Natural killer cell (primary cell): ENCODE results near the gene ACAA2. TPM values are rescaled to one million over a fixed set of nuclear protein-coding genes. Genes with fewer than 3 reads are reported as not detected.

Experiments used
- ATAC-seq, 3 donors: fragments of 150-1000 bp in 2 of 3; fragments of 200-7000 bp in 1 of 3; cut with Tn5 transposase; 1 replicate in 1 of 3; 2 replicates in 2 of 3; pipeline ENCODE4 v1.10.0; 2021; ENCODE audit warnings: mild to moderate bottlenecking in 2 of 3, moderate library complexity in 2 of 3
- DNase-seq, 2 donors: peaks; one replicate each; pipeline versions ENCODE4 v3.0.0 to v3.0.0-alpha.2; 2013 to 2021; ENCODE audit warnings: mixed read lengths in 1 of 2
- H3K27ac ChIP-seq: one replicate; pipeline ENCODE4 v1.5.1; 2013; ENCODE audit warnings: mild to moderate bottlenecking, low read length
- H3K27me3 ChIP-seq: one replicate; pipeline ENCODE4 v1.6.1; 2013; ENCODE audit warnings: low read length; ENCODE audit not compliant: control insufficient read depth, insufficient read depth
- H3K36me3 ChIP-seq: one replicate; pipeline ENCODE4 v1.6.1; 2013; ENCODE audit warnings: low read length; ENCODE audit not compliant: control insufficient read depth, insufficient read depth
- H3K4me1 ChIP-seq: one replicate; pipeline ENCODE4 v1.6.1; 2013; ENCODE audit warnings: low read length; ENCODE audit not compliant: control insufficient read depth, insufficient read depth
- H3K4me3 ChIP-seq: one replicate; pipeline ENCODE4 v1.5.1; 2013; ENCODE audit warnings: low read length
- H3K9me3 ChIP-seq: one replicate; pipeline ENCODE4 v1.6.1; 2013; ENCODE audit warnings: low read length; ENCODE audit not compliant: control insufficient read depth, insufficient read depth
- H3K27ac Mint-ChIP-seq, 2 donors: one replicate each; pipeline ENCODE4 v1.8.0; 2022; ENCODE audit warnings: mild to moderate bottlenecking in 2 of 2, mixed read lengths in 2 of 2, moderate library complexity in 1 of 2
- H3K27me3 Mint-ChIP-seq, 2 donors: one replicate each; pipeline ENCODE4 v1.8.0; 2022; ENCODE audit warnings: low read depth in 2 of 2, mixed read lengths in 2 of 2
- H3K36me3 Mint-ChIP-seq: one replicate; pipeline ENCODE4 v1.8.0; 2022; ENCODE audit warnings: mixed read lengths
- H3K4me1 Mint-ChIP-seq, 2 donors: one replicate each; pipeline ENCODE4 v1.8.0; 2022; ENCODE audit warnings: mixed read lengths in 2 of 2
- H3K4me3 Mint-ChIP-seq: one replicate; pipeline ENCODE4 v1.8.0; 2022; ENCODE audit warnings: mild to moderate bottlenecking, moderate library complexity, mixed read lengths
- H3K9me3 Mint-ChIP-seq, 2 donors: one replicate each; pipeline ENCODE4 v1.8.0; 2022; ENCODE audit warnings: mixed read lengths in 2 of 2
- WGBS: methylation state at CpG from one replicate; pipeline ENCODE4 v1.1.7; 2013; ENCODE audit warnings: missing lambda C conversion rate; ENCODE audit not compliant: insufficient coverage; 5-methylcytosine and 5-hydroxymethylcytosine counted together
- intact Hi-C: fragments of 100-400 bp; cut with micrococcal nuclease; formaldehyde crosslinking; loops from one replicate; pipeline ENCODE4 v1.14.2; 2022
- total RNA-seq, 4 donors: library from RNA; stranded (reverse); fragments of 120-200 nt in 1 of 4; gene quantifications; one replicate each; pipeline versions ENCODE4 v1.2.3 to v1.2.4, GENCODE V29; 2013 to 2022
- TF ChIP-seq, protein P1 (sequence below): fragments of 200-600 bp; IDR thresholded peaks from one replicate; pipeline ENCODE4 v1.8.0; 2022; ENCODE audit warnings: antibody characterized with exemption

The ACAA2 gene
- total RNA-seq, 3 donors from 2014 or later (not counting 1 experiment from before 2014, with no cell fraction given) = 47.0 to 71.7 (median 59.2) TPM

DNA sequence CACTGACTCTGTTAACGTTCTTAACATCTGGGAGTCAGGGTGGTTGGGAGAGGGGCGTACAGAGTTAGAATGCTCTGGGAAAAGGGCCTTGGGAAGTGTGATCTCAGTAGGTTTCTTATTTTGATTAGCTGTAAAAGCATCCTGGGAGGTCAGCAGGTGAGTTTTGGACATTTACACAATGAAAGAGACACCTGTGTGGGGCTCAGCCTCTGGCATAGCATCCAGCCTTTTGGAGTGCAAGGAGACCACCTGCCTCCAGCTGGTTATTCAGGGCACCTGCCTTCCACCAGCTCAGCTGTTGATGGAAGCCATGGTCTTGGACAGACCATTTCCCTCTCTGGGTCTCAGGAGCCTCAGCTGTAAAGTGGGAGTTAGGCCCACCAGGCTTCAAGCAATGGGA is 49.7 kb downstream of the ACAA2 start:
- DNase-seq = no peak
- Mint-ChIP-seq H3K9me3 (no peaks in the 10 kb centered on the region), H3K27ac (no peak overlapping the region), H3K4me1 (no peaks in the 10 kb centered on the region), H3K36me3 (no peaks in the 10 kb centered on the region), H3K27me3 (no peaks in the 10 kb centered on the region), H3K4me3 (no peak overlapping the region)
- intact Hi-C loops = no loop called here
- H3K9me3 ChIP-seq = no peaks in the 10 kb centered on the region
- no peaks in the 10 kb centered on the region for H3K4me1 ChIP-seq
- no peaks in the 10 kb centered on the region for H3K36me3 ChIP-seq
- H3K27ac ChIP-seq = no peak overlapping the region
- no peaks in the 10 kb centered on the region for H3K27me3 ChIP-seq
- WGBS = 96% methylated on average over 2 of the region's 2 CpGs
- H3K4me3 ChIP-seq = no peak overlapping the region
- TF ChIP-seq, protein P1, sequence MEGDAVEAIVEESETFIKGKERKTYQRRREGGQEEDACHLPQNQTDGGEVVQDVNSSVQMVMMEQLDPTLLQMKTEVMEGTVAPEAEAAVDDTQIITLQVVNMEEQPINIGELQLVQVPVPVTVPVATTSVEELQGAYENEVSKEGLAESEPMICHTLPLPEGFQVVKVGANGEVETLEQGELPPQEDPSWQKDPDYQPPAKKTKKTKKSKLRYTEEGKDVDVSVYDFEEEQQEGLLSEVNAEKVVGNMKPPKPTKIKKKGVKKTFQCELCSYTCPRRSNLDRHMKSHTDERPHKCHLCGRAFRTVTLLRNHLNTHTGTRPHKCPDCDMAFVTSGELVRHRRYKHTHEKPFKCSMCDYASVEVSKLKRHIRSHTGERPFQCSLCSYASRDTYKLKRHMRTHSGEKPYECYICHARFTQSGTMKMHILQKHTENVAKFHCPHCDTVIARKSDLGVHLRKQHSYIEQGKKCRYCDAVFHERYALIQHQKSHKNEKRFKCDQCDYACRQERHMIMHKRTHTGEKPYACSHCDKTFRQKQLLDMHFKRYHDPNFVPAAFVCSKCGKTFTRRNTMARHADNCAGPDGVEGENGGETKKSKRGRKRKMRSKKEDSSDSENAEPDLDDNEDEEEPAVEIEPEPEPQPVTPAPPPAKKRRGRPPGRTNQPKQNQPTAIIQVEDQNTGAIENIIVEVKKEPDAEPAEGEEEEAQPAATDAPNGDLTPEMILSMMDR = no peak
- ATAC-seq = no peak

DNA sequence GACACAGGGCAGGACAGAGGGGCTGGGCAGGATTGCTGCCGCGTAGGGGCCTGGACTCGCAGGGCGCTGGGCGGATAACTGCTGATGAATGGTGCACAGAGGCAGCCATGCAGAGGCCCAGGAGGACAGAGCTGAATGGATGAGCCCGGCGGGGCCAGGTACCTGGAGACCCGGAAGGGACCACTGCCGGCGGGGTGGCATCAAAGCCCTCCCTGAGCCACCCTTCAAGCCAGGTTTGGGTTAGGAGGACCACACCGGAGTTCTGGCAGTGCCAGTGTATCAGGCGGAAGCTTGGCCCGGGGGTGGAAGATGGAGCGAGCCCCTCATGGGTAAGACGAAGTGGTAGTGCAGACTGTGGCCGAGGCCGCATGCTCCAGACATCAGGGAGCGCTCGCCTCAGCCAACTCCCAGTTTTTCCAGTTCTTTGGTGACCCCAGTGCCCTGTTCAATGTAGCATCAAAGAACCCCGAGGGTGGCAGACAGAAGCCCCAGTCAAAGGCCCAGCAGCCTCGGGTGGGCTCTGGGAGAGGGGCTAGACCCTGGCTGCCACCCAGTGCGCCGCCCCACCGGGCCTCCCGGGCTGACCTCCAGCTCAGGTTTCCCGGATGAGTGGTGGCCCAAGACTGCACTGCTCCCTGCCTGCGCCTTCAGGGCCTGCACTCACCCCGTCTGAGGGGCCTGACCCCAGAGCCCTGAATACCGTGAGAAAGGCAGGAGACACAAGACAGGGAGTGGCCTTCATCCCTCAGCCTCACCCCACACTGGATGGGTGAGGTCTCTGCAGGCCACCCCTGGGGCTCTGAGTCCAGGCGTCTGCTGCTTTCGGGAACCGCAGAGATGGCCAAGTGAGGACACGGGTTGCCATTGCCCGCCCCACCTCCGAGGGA is 50.9 kb downstream of the ACAA2 start:
- H3K9me3 Mint-ChIP-seq = no peaks in the 10 kb centered on the region
- Histone ChIP-seq H3K4me3 (no peak overlapping the region), H3K27me3 (no peaks in the 10 kb centered on the region), H3K4me1 (no peaks in the 10 kb centered on the region), H3K36me3 (no peaks in the 10 kb centered on the region), H3K9me3 (no peaks in the 10 kb centered on the region), H3K27ac (no peak overlapping the region)
- no peak overlapping the region for H3K27ac Mint-ChIP-seq
- ATAC-seq (no peak), DNase-seq (no peak)
- TF ChIP-seq, protein P1 = no peak
- WGBS = 94% methylated on average over 35 of the region's 35 CpGs
- no peaks in the 10 kb centered on the region for H3K4me1 Mint-ChIP-seq
- no peak overlapping the region for H3K4me3 Mint-ChIP-seq
- H3K36me3 Mint-ChIP-seq = no peaks in the 10 kb centered on the region
- intact Hi-C loops = no loop called here
- H3K27me3 Mint-ChIP-seq = no peaks in the 10 kb centered on the region

DNA sequence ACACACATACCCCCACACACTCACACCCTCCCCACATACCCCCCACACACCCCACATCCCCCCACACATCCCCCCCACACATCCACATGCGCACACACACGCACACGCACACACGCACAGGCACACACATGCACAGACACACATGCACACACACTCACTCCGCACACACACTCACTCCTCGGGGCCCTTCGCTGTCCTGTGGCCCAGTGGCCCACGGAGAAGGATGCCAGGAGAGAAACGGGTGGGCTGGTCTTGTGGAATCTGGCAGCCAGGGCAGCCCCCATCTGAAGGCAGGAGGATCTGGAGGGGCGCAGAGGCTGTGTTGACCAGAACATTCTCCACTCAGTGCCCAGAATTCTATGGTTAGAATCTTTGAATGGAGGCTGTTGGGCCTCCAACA is 51.6 kb downstream of the ACAA2 start:
- Mint-ChIP-seq H3K36me3 (no peaks in the 10 kb centered on the region), H3K4me3 (no peak overlapping the region)

More for the DNA sequence above, 51.6 kb downstream of the ACAA2 start:
- H3K9me3 Mint-ChIP-seq = no peaks in the 10 kb centered on the region
- H3K4me1 Mint-ChIP-seq = no peaks in the 10 kb centered on the region
- DNase-seq = no peak
- no peak for ATAC-seq
- Histone ChIP-seq H3K27me3 (no peaks in the 10 kb centered on the region), H3K36me3 (no peaks in the 10 kb centered on the region), H3K27ac (no peak overlapping the region), H3K4me3 (no peak overlapping the region), H3K4me1 (no peaks in the 10 kb centered on the region), H3K9me3 (no peaks in the 10 kb centered on the region)
- H3K27ac Mint-ChIP-seq = no peak overlapping the region
- TF ChIP-seq, protein P1 = no peak
- intact Hi-C loops = no loop called here
- 81% methylated on average over 8 of the region's 10 CpGs for WGBS
- H3K27me3 Mint-ChIP-seq = no peaks in the 10 kb centered on the region
